Fibroblast of mammary gland (primary cell): ENCODE results near the gene OPRL1.

Source experiments
- DNase-seq: peaks from one replicate; pipeline ENCODE4 v3.0.0-alpha.2; 2010; ENCODE audit warnings: low read depth
- H3K4me3 ChIP-seq: 2 replicates; pipeline ENCODE4 v1.5.1; 2011; ENCODE audit warnings: low read depth, mild to moderate bottlenecking, low read length, moderate library complexity; ENCODE audit not compliant: control insufficient read depth
- CTCF ChIP-seq: conservative IDR thresholded peaks from 2 replicates; pipeline ENCODE4 v1.5.1; 2011; ENCODE audit warnings: low read depth, low read length, inconsistent platforms; ENCODE audit not compliant: control insufficient read depth, insufficient read depth

The OPRL1 gene

DNA sequence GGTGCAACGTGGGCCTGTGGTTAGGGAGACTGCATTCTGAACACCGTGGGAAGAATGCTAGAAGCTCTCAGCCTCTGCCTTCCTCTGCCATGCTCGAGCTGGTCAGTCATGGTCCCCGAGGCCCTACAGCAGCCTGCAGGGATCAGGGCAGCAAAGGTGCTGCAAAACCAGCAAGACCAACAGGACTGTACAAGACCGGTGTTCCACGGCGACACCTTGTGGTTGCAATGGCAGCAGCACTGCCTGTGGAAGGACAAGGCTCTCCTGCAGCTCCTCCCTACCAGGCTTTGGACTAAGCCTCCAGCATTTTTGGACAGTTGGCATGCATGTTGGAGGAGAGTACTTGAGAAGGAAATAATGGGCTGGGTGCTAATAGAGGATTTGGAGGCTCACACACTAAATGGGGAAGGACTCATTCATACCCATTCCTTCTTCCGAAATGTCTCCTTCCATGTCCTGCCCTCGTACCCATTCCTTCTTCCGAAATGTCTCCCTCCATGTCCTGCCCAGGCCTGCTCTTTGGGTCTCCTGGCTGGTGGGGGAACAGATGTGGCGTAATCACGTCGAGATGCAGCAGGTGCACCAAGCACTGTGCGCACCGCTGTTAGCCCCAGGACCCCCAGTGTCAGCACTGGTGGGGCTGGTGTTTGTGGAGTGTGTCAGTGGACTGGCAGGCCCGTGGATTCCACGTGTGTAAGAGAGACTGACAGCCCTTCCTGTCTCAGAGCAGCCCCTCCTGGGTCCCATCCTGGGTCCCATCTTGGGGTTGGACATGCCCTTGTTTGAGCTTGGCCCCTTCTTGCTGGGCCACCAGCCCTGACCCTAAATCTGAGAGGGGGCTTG is 65.8 kb downstream of the OPRL1 start:
- no peak overlapping the region for H3K4me3 ChIP-seq
- DNase-seq: no peak
- TF ChIP-seq CTCF: peak; percentile 14

- no peak overlapping the region for H3K4me3 ChIP-seq
- no peak for DNase-seq
- TF ChIP-seq CTCF: no peak
These were observed 66.5 kb downstream of the OPRL1 start for GRCh38 chr20:64146301-64146935.

DNA sequence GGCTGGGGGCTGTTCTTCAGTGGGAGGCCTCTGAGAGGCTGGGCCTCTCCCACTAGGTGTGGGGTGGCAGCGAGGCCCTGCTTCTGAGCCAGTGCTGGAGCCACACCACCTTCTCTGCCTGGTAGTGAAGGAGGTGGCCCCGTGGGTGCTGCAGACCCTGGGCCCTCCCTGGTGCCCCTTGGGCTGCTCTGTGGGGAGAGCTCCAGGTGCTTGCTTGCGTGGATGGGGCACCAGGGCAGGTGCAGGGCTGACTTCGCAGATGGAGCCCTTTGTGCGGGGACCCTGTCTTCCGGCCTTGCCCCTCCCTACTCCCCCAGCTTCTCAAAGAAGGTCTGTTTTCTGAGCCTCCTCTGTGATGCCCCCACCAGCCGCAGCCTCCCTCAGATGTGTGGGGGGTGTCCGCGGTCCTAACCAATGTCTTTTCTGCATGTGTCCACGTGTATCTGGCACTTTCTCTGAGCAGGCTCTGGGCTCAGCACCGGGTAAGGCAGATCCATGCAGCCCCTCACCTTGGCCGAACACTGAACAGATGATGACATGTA is 67.1 kb downstream of the OPRL1 start:
- TF ChIP-seq CTCF: no peak
- no peak for DNase-seq
- H3K4me3 ChIP-seq: no peak overlapping the region

DNA sequence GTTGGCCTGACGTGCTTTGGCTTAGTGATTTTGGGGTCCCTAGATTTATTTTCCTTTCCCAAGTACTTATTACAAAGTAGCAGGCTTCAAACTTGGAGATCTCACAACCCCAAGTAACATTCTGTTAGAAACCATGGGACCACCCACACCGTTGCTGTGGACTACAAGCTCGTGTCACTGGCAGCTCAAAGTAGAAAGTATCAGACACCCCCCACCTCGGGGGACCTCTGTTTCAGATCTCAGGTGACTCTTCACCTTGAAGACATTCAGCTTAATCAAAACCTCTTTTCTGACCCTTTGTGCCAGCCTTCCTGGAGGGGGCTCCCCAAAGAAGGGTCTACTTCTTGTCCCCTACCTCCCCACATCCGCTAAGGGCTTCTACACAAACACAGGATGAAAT is 68.7 kb downstream of the OPRL1 start:
- no peak for TF ChIP-seq CTCF
- DNase-seq: no peak
- no peak overlapping the region for H3K4me3 ChIP-seq

DNA sequence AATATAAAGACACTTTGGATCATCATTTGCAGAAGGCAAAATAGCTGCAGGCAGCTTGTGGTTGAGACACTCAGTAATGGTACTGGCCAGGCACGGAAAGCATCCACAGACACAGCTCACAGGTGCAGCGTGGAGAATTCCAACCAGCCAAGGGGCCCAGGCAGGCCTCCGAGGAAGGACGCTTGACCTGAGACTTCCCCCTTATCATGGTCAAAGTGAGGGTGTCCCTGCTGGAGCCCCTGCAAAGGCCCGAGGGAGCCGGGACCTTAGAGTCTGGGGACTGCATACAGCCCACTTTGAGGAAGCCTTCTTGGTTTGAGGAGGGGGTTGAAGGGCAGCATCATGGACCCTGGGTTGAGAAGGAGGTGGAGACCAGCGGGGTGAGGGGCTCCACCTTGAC is 69.3 kb downstream of the OPRL1 start:
- no peak for TF ChIP-seq CTCF
- H3K4me3 ChIP-seq: no peak overlapping the region
- DNase-seq: no peak

GRCh38 chr20:64149809-64150560 is 70.1 kb downstream of the OPRL1 start:
- H3K4me3 ChIP-seq: no peak overlapping the region
- no peak for DNase-seq
- TF ChIP-seq CTCF: no peak
